Activated naive CD8-positive, alpha-beta T cell (primary cell): ENCODE measurements around the gene BLM.
A peak's percentile ranks its signal among the peaks of the same experiment; 100 is the strongest.

ENCODE experiments used
- H3K27ac Mint-ChIP-seq: one replicate; pipeline ENCODE4 v1.8.0; 2021; ENCODE audit warnings: mixed read lengths
- H3K27me3 Mint-ChIP-seq: one replicate; pipeline ENCODE4 v1.8.0; 2021; ENCODE audit warnings: mixed read lengths
- H3K36me3 Mint-ChIP-seq: one replicate; pipeline ENCODE4 v1.8.0; 2021; ENCODE audit warnings: mixed read lengths
- H3K4me1 Mint-ChIP-seq: one replicate; pipeline ENCODE4 v1.8.0; 2021; ENCODE audit warnings: low read depth, mixed read lengths
- H3K4me3 Mint-ChIP-seq: one replicate; pipeline ENCODE4 v1.8.0; 2021; ENCODE audit warnings: mild to moderate bottlenecking, mixed read lengths
- H3K9me3 Mint-ChIP-seq: one replicate; pipeline ENCODE4 v1.8.0; 2021; ENCODE audit warnings: low read depth, mixed read lengths

BLM gene

DNA sequence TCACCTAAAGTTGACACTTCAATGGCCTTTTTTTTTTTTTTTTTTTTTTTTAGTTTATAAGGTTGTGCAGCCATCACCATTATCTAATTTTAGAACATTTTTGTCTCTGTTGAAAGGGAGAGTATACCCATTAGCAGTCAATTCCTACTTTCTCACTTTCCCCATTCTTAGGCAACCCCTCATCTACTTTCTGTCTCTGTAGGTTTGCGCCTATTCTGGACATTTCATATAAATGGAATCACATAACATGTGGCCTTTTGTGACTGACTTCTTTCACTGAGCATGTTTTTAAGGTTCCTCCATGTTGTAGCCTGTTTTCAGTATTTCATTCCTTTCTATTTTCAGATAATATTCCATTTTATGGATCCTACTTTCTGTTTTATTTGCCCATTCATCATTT is 56.3 kb downstream of the BLM start:
- no peaks in the 10 kb centered on the region for H3K27me3 Mint-ChIP-seq
- H3K36me3 Mint-ChIP-seq, result peaks cover 15% of the 10 kb centered on the region
- no peaks in the 10 kb centered on the region for H3K4me1 Mint-ChIP-seq
- no peaks in the 10 kb centered on the region for H3K9me3 Mint-ChIP-seq
- no peak overlapping the region for H3K27ac Mint-ChIP-seq
- no peak overlapping the region for H3K4me3 Mint-ChIP-seq

DNA sequence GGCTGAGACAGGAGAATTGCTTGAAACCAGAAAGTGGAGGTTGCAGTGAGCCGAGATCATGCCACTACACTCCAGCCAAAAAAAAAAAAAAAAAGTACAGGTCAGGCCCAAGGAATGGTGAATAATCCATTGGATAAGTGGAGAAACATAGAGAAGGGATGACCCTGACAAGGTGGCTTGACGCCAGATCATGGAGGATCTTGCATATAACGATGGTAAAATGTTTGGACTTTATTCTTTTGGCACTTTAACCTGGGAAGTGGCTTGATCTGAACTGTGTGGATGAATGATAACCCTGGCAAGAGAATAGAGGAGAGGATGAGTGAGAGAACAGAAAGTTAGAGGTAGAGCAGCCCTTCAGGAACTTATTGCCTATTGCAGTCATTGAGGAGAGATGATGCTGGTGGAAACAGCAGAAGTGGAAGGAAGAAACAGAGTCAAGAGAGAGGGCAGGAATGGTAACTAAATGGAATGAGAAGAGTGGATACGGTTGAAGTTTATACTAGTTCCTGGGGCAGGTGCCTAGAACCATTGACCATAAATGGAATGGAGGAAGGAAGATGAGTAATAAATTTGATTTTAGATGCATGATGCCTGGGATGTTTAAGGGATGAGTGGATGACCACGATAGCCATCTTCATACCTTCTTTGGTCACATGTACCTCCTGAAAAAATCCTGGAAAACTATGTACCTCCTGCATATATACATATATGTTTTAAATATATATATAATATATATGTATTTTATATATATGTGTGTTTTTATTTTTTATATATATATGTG is 57.8 kb downstream of the BLM start:
- Mint-ChIP-seq H3K27me3 (no peaks in the 10 kb centered on the region), H3K27ac (no peak overlapping the region), H3K9me3 (no peaks in the 10 kb centered on the region), H3K4me1 (peaks cover 3% of the 10 kb centered on the region), H3K4me3 (no peak overlapping the region), H3K36me3 (peaks cover 15% of the 10 kb centered on the region)

DNA sequence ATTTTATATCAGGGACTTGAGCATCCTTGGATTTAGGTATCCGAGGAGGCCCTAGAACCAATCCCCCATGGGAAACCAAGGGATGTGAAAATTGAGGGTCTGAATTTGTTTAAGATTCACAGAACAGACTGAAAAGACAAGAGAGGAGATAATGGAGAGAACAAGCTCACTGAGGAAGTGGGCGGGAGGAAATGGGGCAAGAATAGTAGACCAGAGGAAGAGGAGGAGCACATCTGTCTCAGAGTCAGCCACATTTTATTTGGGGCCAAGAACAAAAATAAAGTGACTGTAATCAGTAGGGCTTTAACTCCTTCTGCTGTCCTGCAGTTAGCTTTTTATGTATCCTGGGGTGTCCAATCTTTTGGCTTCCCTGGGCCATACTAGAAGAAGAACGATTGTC is 63.8 kb downstream of the BLM start:
- Mint-ChIP-seq H3K36me3 (peaks cover 9% of the 10 kb centered on the region), H3K27me3 (no peaks in the 10 kb centered on the region), H3K4me1 (peaks cover 20% of the 10 kb centered on the region), H3K9me3 (no peaks in the 10 kb centered on the region), H3K4me3 (no peak overlapping the region), H3K27ac (peak overlapping the region; percentile 36)

DNA sequence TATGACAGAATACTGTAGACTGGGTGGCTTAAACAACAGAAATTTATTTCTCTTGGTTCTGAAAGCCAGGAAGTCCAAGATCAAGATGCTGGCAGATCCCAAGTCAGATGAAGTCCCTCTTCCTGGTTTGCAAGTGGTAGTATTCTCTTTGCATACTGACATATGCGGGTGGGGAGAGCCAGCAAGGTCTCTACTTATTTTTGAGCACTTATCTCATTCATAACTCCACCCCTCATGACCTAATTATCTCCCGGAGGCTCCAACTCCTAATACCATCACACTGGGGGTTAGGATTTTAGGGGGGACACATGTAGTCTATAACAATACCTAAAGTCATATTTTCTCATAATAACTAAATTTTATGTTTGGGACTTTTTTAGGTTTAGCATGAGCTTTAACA is 65.3 kb downstream of the BLM start:
- H3K4me3 Mint-ChIP-seq, result no peak overlapping the region
- peaks cover 20% of the 10 kb centered on the region for H3K4me1 Mint-ChIP-seq
- H3K36me3 Mint-ChIP-seq, result peaks cover 5% of the 10 kb centered on the region
- no peaks in the 10 kb centered on the region for H3K27me3 Mint-ChIP-seq
- no peaks in the 10 kb centered on the region for H3K9me3 Mint-ChIP-seq
- no peak overlapping the region for H3K27ac Mint-ChIP-seq

DNA sequence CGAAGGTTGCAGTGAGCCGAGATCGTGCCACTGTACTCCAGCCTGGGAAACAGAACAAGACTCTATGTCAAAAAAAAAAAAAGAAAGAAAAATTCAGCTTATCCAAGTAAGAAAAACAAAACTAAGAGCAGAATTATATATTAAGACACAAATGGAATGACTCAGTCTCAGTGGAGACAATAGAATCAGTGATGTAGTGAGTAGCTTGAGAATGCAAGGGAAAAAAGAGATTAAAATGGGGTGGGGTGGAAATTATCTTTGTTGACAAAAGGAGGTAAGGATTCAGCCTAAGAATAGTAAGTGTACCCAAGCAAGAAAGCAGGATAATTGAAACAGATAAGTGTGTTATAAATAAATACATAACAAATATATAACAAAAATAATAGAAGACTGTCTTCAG is 70.7 kb downstream of the BLM start:
- no peak overlapping the region for H3K4me3 Mint-ChIP-seq
- H3K9me3 Mint-ChIP-seq, result no peaks in the 10 kb centered on the region
- H3K27me3 Mint-ChIP-seq, result no peaks in the 10 kb centered on the region
- H3K27ac Mint-ChIP-seq, result no peak overlapping the region
- H3K4me1 Mint-ChIP-seq, result no peaks in the 10 kb centered on the region
- peaks cover 3% of the 10 kb centered on the region for H3K36me3 Mint-ChIP-seq

DNA sequence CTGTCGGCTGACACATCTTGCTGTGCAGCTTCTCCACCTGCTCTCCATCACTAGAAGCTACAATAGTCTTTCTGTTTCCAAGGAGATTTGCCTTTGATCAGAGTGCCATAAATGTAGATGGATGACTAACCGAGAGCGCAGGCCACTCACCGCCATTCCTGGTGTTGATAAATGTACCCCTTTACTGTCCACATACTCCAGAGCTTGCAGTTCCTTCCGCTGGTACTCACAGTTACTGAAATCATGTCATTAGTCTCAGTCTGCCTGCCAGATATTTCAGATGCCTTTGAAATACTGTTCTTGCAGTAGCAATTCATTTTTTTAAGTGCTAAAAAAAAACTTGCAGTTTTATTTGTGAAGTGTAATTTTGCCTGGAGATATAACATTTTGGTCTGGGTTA is 72.3 kb downstream of the BLM start:
- H3K27ac Mint-ChIP-seq, result no peak overlapping the region

DNA sequence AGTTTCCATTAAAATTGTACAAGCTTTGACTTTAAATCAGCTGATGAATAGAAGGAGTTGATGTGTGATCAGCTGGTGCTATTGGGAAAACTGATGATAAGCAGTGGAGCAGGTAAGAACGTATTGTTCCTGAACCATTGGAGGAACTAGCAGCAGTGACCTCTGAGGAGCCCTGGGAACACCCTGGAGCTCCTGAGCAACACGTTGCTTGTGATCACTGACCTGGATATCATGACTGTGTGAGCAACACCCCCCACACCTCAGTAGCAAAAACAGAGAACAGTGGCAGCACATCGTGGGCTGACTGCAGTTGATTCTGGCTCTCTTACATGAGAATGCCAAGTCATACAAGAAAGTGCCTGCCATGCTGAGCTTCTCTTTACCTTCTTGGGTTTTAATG is 72.9 kb downstream of the BLM start:
- Mint-ChIP-seq H3K27me3 (no peaks in the 10 kb centered on the region), H3K36me3 (peaks cover 5% of the 10 kb centered on the region), H3K4me1 (peaks cover 2% of the 10 kb centered on the region), H3K27ac (no peak overlapping the region), H3K9me3 (no peaks in the 10 kb centered on the region), H3K4me3 (no peak overlapping the region)

More for the DNA sequence above, 72.3 kb downstream of the BLM start:
- H3K4me1 Mint-ChIP-seq, result peaks cover 2% of the 10 kb centered on the region
- H3K27me3 Mint-ChIP-seq, result no peaks in the 10 kb centered on the region
- no peak overlapping the region for H3K4me3 Mint-ChIP-seq
- H3K9me3 Mint-ChIP-seq, result no peaks in the 10 kb centered on the region
- peaks cover 5% of the 10 kb centered on the region for H3K36me3 Mint-ChIP-seq

DNA sequence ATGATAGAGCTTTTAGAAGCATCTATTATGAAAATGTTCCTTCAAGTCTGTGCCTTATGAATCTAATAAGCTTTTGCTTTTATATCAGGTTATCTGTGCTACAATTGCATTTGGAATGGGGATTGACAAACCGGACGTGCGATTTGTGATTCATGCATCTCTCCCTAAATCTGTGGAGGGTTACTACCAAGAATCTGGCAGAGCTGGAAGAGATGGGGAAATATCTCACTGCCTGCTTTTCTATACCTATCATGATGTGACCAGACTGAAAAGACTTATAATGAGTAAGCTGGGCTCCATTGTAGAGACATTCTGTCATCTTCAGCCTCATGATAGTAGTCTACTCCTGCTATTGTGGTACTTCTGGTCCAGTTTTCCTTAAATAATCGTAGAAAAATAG is 73.4 kb downstream of the BLM start:
- no peaks in the 10 kb centered on the region for H3K9me3 Mint-ChIP-seq

DNA sequence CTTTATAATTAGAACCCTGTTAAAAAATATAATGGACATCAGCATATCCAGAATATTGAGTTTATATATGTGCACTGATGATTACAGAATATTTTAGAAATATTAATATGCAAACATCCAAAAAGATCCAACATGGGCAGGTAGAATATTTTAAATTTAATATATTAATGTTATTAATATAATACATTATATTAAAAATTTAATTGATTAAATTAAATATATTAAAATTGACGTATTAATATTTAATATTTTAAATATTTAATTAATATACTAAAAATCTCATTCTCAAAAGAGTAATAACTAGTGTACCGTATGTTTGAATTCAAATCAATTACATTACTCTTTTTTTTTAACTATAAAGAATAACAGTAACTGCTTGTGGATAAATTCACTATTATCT is 77.4 kb downstream of the BLM start:
- peaks cover 17% of the 10 kb centered on the region for H3K36me3 Mint-ChIP-seq
- no peaks in the 10 kb centered on the region for H3K27me3 Mint-ChIP-seq
- H3K27ac Mint-ChIP-seq, result no peak overlapping the region
- H3K9me3 Mint-ChIP-seq, result no peaks in the 10 kb centered on the region
- H3K4me3 Mint-ChIP-seq, result no peak overlapping the region
- peaks cover 2% of the 10 kb centered on the region for H3K4me1 Mint-ChIP-seq

More for the DNA sequence above, 73.4 kb downstream of the BLM start:
- H3K27me3 Mint-ChIP-seq, result no peaks in the 10 kb centered on the region
- H3K4me1 Mint-ChIP-seq, result peaks cover 2% of the 10 kb centered on the region
- no peak overlapping the region for H3K27ac Mint-ChIP-seq
- H3K36me3 Mint-ChIP-seq, result peaks cover 5% of the 10 kb centered on the region
- no peak overlapping the region for H3K4me3 Mint-ChIP-seq

DNA sequence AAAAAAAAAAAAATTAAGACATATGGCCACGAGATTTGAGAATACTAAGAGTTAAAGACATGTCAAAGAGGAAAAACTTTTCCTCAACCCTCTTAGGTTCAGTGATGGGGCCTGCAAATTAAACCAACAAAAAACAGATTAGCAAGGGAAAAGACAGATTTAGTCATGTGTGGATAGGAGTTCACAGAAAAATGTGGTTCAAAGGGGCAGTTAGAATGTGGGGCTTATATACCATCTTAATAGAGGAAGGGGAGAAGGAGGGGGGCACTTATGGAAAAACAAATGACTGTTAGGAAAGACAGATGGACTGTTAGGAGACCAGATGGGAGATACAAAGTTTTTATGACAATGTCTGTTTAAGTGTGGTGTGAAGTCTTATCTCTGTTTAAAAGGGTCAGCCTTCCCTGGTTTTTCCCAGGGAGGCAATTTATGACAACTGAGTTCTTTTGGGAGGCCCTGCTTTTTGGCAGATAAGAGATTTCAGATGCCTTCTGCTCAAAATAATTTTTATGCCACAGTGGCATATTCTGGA is 82.6 kb downstream of the BLM start:
- no peak overlapping the region for H3K27ac Mint-ChIP-seq

DNA sequence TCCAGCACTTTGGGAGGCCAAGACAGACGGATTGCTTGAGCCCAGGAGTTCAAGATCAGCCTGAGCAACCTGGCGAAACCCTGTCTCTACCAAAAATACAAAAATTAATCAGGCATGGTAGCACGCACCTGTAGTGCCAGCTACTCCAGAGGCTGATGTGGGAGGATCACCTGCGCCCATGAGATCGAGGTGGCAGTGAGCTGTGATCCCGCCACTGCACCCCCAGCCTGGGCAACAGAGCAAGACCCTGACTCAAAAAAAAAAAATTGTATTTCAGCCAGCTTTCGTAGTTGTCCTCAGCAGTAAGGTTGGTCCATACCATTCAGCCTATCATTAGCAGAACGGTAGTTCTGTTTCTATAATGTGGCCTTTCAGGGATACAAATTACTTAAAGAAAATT is 84.7 kb downstream of the BLM start:
- peaks cover 21% of the 10 kb centered on the region for H3K36me3 Mint-ChIP-seq
- no peaks in the 10 kb centered on the region for H3K27me3 Mint-ChIP-seq
- H3K9me3 Mint-ChIP-seq, result no peaks in the 10 kb centered on the region
- no peak overlapping the region for H3K4me3 Mint-ChIP-seq
- H3K27ac Mint-ChIP-seq, result no peak overlapping the region
- H3K4me1 Mint-ChIP-seq, result no peaks in the 10 kb centered on the region

More for the DNA sequence above, 82.6 kb downstream of the BLM start:
- Mint-ChIP-seq H3K4me1 (no peaks in the 10 kb centered on the region), H3K36me3 (peaks cover 24% of the 10 kb centered on the region), H3K4me3 (no peak overlapping the region), H3K9me3 (no peaks in the 10 kb centered on the region), H3K27me3 (no peaks in the 10 kb centered on the region)

DNA sequence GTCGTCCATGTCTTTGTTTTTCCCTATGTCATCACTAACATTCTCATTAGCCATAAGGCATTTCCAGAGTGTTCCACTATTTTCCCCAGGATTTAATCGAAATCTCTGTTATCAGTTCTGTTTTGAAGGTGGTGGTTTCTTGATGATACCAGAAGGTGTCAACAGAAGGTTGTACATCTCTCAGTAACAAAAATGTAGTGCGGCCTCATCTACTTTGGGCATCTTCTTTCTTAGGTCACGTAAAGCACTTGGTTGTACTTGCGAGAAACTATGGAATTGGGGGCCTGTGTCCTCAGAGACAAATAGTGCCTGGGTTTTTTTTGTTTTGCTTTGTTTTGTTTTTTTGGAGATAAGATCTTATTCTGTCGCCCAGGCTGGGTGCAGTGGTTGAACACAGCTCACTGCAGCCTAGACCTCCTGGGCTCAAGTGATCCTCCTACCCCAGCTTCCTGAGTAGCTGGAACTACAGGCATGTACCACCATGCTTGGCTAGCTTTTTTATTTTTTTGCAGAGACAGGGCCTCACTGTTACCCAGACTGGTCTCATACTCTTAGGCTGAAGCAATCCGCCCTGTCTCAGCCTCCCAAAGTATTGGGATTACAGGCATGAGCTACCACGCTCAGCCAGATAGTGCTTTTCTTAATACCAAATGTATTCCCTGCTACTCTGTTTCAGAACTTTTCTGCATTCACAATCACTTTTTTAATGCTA is 90.1 kb downstream of the BLM start:
- Mint-ChIP-seq H3K36me3 (peaks cover 17% of the 10 kb centered on the region), H3K4me3 (no peak overlapping the region), H3K9me3 (no peaks in the 10 kb centered on the region), H3K4me1 (peaks cover 1% of the 10 kb centered on the region), H3K27ac (no peak overlapping the region), H3K27me3 (no peaks in the 10 kb centered on the region)

DNA sequence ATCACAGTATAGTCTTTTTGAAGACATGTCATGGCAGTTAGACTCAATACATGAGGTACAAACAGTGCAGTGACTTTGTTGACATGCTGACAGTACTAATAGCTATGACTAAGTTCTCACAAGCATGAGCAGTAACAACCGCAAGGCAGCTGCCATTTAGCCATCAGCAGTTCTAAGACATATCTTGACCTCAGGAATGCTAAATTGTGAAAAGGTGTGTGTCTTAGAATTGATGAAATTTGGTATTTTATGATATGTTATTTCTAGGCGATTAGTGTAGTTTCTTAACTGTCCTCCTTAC is 90.6 kb downstream of the BLM start:
- H3K27me3 Mint-ChIP-seq, result no peaks in the 10 kb centered on the region
- no peaks in the 10 kb centered on the region for H3K9me3 Mint-ChIP-seq
- peaks cover 15% of the 10 kb centered on the region for H3K36me3 Mint-ChIP-seq
- H3K4me3 Mint-ChIP-seq, result no peak overlapping the region
- H3K27ac Mint-ChIP-seq, result no peak overlapping the region
- H3K4me1 Mint-ChIP-seq, result peaks cover 1% of the 10 kb centered on the region

DNA sequence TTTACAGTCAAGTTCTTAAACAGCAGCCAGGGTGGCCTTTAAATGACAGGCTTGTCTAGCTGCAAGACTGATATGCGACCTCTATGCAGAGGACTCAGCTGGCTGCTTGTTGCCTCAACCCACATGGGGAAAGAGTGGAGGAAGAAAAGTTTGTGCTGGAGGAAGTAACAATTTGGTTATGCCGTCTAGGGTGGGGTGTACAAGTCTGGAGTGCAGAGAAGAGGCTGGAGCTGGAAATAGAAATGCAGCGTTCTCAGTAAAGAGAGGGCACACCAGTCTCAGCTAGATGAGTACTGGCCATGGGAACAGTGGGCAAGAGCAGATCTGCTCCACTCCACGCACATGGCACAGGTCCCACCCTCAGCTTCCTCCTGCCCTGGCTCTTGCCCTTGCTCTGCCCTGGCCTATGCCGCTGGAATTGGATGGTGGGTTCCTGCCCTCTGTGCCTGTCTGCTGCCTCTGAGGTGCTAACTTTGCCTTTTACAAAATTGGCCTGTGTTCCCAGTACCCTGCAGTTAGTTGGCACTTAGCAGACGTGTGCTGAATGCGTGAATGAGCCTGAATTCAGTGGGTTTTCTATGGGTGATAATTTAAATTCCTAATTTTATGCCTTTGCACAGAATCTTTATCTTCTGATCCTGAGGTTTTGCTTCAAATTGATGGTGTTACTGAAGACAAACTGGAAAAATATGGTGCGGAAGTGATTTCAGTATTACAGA is 91.5 kb downstream of the BLM start:
- Mint-ChIP-seq H3K27ac (no peak overlapping the region), H3K36me3 (peaks cover 15% of the 10 kb centered on the region), H3K9me3 (no peaks in the 10 kb centered on the region), H3K4me1 (peaks cover 2% of the 10 kb centered on the region), H3K4me3 (no peak overlapping the region), H3K27me3 (no peaks in the 10 kb centered on the region)

DNA sequence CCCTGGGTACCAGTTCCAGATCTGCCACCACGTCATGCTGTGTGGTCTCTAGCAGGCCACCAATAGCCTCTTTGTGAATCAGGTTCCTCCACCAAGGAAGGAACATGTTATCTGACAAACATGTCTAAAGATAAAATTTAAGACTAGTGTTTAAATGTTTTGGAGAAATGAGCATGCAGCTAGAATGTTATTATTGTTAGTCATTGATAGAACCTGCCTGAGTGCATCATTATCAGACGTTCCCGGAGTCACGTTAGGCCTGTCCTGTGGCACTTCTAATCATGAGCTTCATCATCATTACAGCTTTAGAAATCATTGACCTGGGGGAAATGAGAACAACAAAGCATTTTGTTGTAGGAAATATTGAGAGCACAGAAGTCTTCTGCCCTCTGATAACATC is 92.4 kb downstream of the BLM start:
- no peak overlapping the region for H3K4me3 Mint-ChIP-seq
- H3K27me3 Mint-ChIP-seq, result no peaks in the 10 kb centered on the region
- H3K9me3 Mint-ChIP-seq, result no peaks in the 10 kb centered on the region
- H3K4me1 Mint-ChIP-seq, result peaks cover 7% of the 10 kb centered on the region
- H3K36me3 Mint-ChIP-seq, result peaks cover 9% of the 10 kb centered on the region
- no peak overlapping the region for H3K27ac Mint-ChIP-seq
